Activated CD8-positive, alpha-beta memory T cell treated with anti-CD3 and anti-CD28 coated beads, Interleukin-2, amount 50 U/mL, for 4 hours (primary cell): Measurements from ENCODE around the gene PDE1A.

Experiments used
- DNase-seq: peaks from one replicate; pipeline ENCODE4 v3.0.0-alpha.2; 2020

Gene PDE1A

DNA sequence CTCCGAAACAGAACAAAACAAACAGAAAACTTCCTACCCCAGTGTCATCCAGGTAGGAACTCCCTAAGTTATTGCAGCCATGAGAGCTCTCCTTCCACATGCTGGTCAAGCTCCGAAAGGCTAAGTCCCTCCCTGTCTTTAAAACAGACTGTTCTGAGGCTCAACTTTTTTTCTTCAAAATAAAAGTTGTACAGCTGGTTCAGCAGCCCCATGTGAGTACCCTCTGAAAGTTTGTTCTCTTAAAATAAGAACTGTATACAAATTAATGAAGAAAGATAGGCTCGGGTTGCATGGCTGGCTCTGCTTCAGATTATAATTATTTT is at the start of gene PDE1A:
TSS of gene PDE1A (minus strand) at position 119 of the 323 bp plus-strand sequence.
- DNase-seq, result no peak

DNA sequence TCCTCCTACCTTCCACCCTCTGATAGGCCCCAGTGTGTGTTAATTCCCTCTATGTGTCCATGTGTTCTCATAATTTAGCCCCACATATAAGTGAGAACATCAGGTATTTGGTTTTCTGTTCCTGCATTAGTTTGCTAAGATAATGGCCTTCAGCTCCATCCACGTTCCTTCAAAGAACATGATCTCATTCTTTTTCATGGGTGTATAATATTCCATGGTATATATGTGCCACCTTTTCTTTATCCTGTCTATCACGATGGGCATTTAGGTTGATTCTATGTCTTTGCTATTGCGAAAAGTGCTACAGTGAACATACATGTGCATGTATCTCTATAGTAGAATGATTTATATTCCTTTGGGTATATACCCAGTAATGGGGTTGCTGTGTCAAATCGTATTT is 46.8 kb upstream of the PDE1A start:
- DNase-seq, result no peak

DNA sequence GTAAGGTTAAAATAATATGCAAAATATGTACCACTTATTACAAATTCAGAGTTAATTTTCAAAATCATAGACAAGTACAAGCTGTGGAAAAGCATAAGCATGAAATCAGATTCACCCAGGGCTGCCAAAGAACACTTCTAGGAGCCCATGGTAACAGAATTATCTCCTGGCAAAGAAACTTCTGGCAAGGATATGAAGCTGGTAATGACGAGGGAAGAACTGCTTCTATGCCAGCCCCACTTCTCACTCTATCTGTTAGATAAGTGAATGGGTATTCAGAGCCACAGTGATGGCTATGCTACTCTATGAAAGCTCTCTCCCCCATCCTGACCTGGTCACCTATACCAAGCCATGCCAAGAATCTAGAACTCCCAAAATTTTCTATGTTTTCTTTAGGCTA is 36.9 kb upstream of the PDE1A start:
- no peak for DNase-seq

GRCh38 chr2:182456784-182457183 is 29.9 kb upstream of the PDE1A start:
- no peak for DNase-seq

GRCh38 chr2:182452456-182452990 is 25.7 kb upstream of the PDE1A start:
- no peak for DNase-seq

DNA sequence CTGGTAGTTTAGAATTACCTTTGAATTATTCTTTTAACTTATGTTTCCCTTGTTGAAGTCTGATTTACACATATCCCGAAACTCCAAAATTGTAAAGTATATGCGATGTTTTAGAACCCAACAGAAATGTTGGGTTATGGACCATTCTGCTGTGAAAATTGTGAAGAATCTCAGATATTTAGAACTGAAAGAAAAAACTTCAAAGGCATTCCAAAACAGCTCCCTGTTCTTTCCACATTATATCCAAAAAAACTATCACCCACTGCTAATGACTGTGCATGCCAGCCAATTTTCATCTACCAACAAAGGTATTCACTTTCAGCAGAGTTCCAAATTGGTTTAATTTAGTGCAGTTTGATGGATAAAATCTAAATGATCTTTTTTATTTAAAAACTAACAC is 21.5 kb upstream of the PDE1A start:
- no peak for DNase-seq

DNA sequence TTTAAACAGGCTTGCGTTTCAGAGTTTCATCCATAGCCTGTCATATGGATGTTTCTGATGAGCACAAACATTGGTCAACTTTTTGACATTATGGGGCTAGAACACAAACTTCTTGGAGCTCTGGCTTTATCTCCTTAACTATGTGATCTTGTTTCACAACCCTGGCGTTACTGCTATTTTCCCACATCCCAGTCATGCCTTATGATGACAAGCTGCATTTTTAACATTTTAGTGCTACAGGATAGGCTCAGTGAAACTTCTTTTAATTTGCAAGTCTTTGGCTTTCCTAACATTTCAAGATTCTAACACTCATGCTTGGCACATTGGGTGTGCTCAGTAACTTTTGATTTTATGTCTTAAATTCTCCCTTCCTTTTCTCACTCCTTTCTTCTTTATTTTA is 21.0 kb upstream of the PDE1A start:
- DNase-seq, result no peak

GRCh38 chr2:182447163-182447562 is 20.3 kb upstream of the PDE1A start:
- no peak for DNase-seq

DNA sequence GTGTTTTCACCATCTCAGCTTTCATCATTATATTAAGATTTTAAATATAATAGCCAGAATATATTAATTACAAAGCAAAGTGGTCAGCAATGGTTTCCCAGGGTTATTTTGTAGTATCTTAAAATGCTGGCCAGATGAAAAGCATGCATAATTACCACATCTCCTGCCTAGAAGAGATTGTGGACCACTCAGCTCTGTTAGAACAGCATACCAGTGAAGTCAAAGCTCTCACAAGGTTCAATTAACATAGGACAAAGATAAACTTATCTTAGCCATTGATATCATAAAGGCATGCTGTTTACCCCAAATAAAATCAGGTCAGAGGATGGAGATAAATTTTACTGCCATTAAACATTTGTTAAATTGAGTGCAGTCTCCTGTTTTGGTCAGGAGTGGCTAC is 19.3 kb upstream of the PDE1A start:
- no peak for DNase-seq

- no peak for DNase-seq
These were observed 18.6 kb upstream of the PDE1A start for GRCh38 chr2:182445391-182445965.

GRCh38 chr2:182444806-182445205 is 18.0 kb upstream of the PDE1A start:
- DNase-seq, result no peak

GRCh38 chr2:182444170-182444569 is 17.3 kb upstream of the PDE1A start:
- no peak for DNase-seq

DNA sequence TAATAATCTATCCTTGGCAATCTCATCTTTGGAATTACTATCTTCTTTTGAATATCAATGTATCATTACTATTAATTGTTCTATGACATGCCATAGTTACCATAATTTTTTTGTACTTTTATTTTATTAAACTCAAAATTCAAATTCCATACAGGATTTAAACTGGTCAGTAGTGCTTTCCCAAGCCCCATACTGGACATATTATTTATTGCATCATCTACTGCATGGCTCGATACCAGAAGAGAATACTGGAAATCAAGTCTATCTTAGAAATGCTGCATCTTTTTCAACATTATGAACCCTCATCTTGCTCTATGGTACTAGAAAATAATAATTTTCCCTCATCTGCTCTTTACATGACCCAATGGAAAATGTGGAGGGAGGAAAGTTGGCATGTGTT is 9.4 kb upstream of the PDE1A start:
- DNase-seq, result no peak

DNA sequence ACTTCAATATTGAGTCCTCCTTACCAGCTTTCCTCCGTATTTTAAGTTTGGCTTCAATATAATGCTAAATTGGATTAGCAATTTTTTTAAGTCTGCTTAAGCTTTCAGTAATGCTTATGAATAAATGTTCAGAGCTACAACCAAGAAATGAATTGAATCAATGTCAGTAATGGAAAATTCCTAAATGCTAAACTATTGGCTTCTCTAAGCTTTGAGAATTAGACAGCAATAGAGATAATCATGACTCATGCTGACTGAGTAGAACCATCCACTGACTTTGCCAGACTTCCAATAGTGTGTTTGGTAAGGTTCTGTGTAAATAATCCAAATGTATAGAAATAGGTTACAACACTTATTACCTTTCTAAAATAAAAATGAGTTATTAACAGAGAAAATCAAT is 8.9 kb upstream of the PDE1A start:
- no peak for DNase-seq

- DNase-seq, result no peak
These were observed 5.2 kb upstream of the PDE1A start for GRCh38 chr2:182432051-182432450.

- DNase-seq, result no peak
These were observed 1.6 kb upstream of the PDE1A start for GRCh38 chr2:182428476-182428875.

DNA sequence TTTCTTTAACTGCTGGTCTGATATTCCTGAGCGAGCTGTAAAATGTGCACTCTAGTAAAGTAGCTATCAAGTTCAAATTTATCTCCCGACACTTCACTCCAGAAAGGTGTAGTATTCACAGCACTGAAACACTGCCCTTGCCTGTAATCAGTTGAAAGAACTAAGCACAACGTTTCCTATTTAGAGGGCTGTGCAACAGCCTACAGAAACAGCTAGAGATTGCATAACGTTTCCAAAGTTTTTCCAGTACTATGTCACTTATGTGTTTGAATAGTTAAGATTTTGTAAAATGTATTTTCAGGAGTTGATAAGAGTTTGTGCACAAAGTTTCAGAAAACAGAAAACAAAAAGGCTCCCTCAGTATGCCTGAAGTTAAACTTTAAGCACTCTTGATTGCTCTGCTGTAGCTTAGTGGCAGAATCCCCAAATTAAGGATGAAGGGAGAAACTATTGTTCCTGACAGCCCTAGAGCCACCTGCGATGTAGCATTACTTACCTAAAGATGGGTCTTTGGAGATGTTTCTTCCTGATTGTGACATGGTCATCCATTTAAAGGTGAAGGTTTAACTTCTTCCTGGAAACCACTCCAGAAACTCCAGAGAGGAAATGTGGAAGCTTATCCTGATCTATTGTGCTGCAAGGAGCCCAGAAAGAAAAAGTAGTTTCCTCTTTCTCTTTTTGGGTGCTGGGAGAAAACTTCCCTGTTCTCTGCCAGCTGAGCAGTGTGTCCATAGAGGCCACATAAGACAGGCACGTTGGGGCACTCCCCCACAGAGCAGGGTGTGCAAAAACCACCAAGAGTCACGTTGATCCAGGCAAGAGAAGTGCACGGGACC is 536 bp downstream of the PDE1A start:
- DNase-seq, result no peak

- no peak for DNase-seq
These were observed 4.0 kb downstream of the PDE1A start for GRCh38 chr2:182422864-182423263.

GRCh38 chr2:182420669-182421068 is 6.2 kb downstream of the PDE1A start:
- DNase-seq, result no peak

DNA sequence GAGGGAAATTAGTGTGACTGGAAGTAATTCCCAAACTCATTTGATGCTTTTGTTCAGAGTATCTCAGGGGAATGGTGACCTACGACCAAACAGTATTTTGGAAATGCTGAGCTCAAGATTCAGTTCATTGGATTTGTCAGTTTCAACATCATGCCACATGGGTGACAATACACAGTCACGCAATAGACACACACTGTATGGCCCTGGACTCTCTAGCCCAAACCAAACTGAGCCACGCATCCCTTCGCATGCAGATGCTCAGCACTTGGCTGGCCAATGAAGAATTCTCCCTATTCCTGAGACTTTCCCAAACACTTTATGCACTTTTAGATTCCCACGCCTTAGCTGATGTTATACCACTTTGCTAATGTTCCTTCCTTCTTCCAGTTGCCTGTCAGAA is 10.0 kb downstream of the PDE1A start:
- DNase-seq, result no peak

DNA sequence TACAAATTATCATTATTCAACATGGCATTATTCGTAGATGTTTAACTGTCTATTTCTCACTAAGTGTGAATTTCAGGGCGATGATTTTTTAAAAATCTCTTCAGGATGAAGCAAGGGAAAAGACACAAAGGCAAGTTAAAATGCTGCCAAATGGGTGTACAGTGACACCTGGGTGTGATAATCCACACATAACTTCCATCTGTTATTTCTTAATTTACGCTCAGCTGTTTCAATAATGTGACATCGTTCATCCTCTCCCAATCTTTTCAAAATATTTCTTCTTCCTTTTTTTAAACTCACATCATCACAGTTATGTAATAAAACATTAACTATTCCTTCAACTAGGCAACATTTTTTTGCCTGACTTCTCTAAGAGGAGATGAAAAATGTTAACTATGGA is 10.6 kb downstream of the PDE1A start:
- DNase-seq, result no peak

DNA sequence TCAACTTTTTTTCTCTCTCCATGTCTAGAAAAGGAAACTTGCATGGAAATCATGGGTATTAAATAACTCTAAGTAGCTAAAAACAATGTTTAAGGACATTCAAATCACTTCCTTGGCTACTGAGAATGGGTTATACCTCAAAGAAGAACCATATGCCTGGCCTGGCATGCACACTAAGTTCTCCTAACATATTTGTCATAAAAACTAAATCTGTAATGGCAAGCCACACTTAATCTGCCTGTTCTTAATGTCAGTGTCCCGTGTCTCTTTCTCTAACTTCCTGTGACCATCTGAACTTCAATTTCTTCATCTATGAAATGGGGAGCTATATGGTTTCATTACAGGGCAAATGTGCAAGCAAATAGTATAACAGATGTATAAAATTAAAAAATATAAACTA is 11.1 kb downstream of the PDE1A start:
- no peak for DNase-seq

GRCh38 chr2:182412858-182413257 is 14.0 kb downstream of the PDE1A start:
- DNase-seq, result no peak

- DNase-seq, result no peak
These were observed 16.7 kb downstream of the PDE1A start for GRCh38 chr2:182410120-182410519.

DNA sequence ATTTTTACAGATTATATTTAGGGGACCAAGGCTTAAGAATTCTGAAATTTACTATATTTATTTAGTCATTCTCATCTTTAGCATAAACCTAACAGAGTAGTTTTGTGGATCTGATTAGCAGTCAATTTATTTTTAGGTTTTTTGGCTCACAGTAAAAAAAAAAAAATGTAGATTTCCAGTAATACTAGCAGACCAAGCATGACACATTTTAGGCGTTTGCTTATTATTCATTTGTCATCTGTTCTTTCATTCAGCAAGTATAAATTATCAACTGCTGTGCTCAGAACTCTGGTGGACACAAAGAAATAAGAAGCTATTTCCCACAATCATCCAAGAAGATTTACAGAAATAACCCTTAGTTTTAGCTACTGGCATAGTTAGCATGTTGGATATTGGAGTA is 20.6 kb downstream of the PDE1A start:
- DNase-seq, result no peak
